NCI-H1048 (cell line): ENCODE results near the gene RNASE8.

ENCODE experiments used
- DNase-seq: peaks from one replicate; lab custom pipeline; 2025; lab: John Stamatoyannopoulos, UW

Gene RNASE8

DNA sequence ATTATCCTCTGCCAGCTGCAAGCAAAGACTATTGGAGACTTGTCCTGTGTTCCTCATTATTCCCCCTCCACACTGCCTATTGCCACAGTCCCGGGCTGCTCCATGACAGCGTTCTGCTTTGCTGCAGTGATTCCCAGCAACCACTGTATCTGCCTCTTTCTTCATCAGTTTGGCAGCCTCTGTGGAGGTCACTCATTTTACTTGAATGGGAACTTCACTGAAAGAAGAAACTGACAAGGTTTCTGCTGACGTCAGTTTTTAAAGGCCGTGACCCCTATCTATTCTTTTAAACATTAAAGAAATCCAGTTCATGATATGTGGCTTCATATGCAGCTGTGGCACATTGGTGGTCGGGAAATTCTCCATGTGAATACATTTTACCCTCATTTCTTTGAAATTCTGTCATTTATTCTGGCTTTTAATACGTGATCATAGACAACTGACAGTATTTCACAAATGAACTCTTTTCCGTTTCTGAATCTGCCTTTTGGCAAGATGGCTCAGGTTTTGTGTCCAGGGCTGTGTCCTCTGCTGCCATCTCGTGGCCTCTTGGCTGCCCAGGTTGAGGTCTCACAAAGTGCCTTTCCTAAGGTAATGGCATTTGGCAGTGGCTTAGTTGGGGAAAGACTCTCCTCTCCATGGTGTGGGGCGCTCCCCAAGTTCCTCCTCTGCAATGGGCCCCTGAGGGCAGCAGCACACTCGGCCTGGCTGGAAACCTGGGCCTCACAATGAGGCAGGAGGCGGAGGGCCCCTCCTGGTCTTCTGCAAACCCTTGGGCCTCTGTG is 49.1 kb downstream of the RNASE8 start:
- DNase-seq = no peak

DNA sequence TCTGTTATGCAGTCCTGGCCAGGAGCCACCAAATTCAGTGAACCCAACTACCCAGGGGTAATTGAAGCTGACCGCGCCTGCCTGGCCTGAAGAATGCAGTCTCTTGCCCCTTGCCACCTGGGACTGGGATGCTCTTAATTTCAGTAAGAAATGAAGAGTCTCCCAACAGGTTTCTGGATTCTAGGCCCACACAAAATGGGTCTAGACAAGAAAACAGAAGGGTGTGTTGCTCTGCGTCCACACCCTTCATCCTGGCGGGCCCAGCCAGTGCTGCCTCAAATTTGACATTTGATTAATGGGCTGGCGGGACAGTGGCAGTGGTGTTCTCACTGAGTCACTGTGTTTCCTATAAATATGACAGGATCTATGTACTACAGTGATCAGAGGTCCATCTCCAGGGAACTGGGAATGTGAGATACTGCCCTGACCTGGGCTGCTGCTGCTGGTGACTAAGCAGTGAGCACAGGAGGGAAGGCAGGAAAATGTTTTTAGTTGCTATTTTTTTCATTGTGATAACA is 49.7 kb downstream of the RNASE8 start:
- no peak for DNase-seq
